Nephron (organoid): Measurements from ENCODE around the gene NFKBIB.
A peak's percentile ranks its signal among the peaks of the same experiment; 100 is the strongest.
"Not testable (repeated sequence)": the region's sequence is repeated elsewhere in the genome, so short reads cannot be mapped to it uniquely, and the experiment has no call there.

ENCODE experiments used
- H3K27ac Mint-ChIP-seq, 3 experiments: 2 replicates each; pipeline ENCODE4 v1.8.0; 2020; ENCODE audit warnings: mixed read lengths in 3 of 3, mild to moderate bottlenecking in 2 of 3, moderate library complexity in 1 of 3
- H3K27me3 Mint-ChIP-seq: 2 replicates; pipeline ENCODE4 v1.8.0; 2021; ENCODE audit warnings: low read depth, mild to moderate bottlenecking, moderate library complexity, mixed read lengths
- H3K36me3 Mint-ChIP-seq: 2 replicates; pipeline ENCODE4 v1.8.0; 2020; ENCODE audit warnings: low read depth, mixed read lengths
- H3K4me1 Mint-ChIP-seq: 2 replicates; pipeline ENCODE4 v1.8.0; 2020; ENCODE audit warnings: mixed read lengths
- H3K4me3 Mint-ChIP-seq, 3 experiments: 2 replicates each; pipeline ENCODE4 v1.8.0; 2020; ENCODE audit warnings: mild to moderate bottlenecking in 3 of 3, mixed read lengths in 3 of 3, moderate library complexity in 2 of 3
- H3K9me3 Mint-ChIP-seq: 2 replicates; pipeline ENCODE4 v1.8.0; 2020; ENCODE audit warnings: mixed read lengths
- CTCF ChIP-seq, 3 experiments: fragments of 200-600 bp; sonication (generic); IDR thresholded peaks; one replicate each; pipeline ENCODE4 v1.5.0; 2021; ENCODE audit warnings: antibody characterized with exemption in 3 of 3; ENCODE audit not compliant: unreplicated experiment in 3 of 3

The NFKBIB gene

GRCh38 chr19:38933544-38933943 is 33.8 kb downstream of the NFKBIB start:
- H3K4me1 Mint-ChIP-seq = peaks cover 15% of the 10 kb centered on the region
- H3K9me3 Mint-ChIP-seq = peaks cover 9% of the 10 kb centered on the region
- H3K27me3 Mint-ChIP-seq = no peaks in the 10 kb centered on the region
- peak overlapping the region in 1 of 3 experiments; percentile 24 for H3K4me3 Mint-ChIP-seq
- H3K27ac Mint-ChIP-seq = no peak overlapping the region
- peaks cover 45% of the 10 kb centered on the region for H3K36me3 Mint-ChIP-seq
- TF ChIP-seq CTCF (IDR thresholded peaks at IDR 0.05; ENCODE audit: unreplicated experiment in 3 of 3) = no peak

- H3K36me3 Mint-ChIP-seq = peaks cover 40% of the 10 kb centered on the region
- peaks cover 4% of the 10 kb centered on the region for H3K9me3 Mint-ChIP-seq
- no peak for TF ChIP-seq CTCF (IDR thresholded peaks at IDR 0.05; ENCODE audit: unreplicated experiment in 3 of 3)
- H3K27ac Mint-ChIP-seq = peak overlapping the region; percentile 10 to 62 (median 18)
- H3K4me1 Mint-ChIP-seq = peaks cover 10% of the 10 kb centered on the region
- H3K4me3 Mint-ChIP-seq = no peak overlapping the region
- H3K27me3 Mint-ChIP-seq = no peaks in the 10 kb centered on the region
Measured at GRCh38 chr19:38939957-38940356, 40.2 kb downstream of the NFKBIB start.

- not testable (repeated sequence) for H3K4me1 Mint-ChIP-seq, H3K9me3 Mint-ChIP-seq, H3K4me3 Mint-ChIP-seq, H3K27me3 Mint-ChIP-seq
- peak overlapping the region in 1 of 3 experiments; percentile 10 for H3K27ac Mint-ChIP-seq
- peaks cover 27% of the 10 kb centered on the region for H3K36me3 Mint-ChIP-seq
Measured at GRCh38 chr19:38941466-38941865, 41.7 kb downstream of the NFKBIB start.

- Mint-ChIP-seq H3K9me3 (no peaks in the 10 kb centered on the region), H3K27me3 (no peaks in the 10 kb centered on the region), H3K4me1 (peaks cover 10% of the 10 kb centered on the region), H3K4me3 (no peak overlapping the region), H3K27ac (no peak overlapping the region), H3K36me3 (peaks cover 27% of the 10 kb centered on the region)
- no peak for TF ChIP-seq CTCF (IDR thresholded peaks at IDR 0.05; ENCODE audit: unreplicated experiment in 3 of 3)
Measured at GRCh38 chr19:38941979-38942378, 42.2 kb downstream of the NFKBIB start.

DNA sequence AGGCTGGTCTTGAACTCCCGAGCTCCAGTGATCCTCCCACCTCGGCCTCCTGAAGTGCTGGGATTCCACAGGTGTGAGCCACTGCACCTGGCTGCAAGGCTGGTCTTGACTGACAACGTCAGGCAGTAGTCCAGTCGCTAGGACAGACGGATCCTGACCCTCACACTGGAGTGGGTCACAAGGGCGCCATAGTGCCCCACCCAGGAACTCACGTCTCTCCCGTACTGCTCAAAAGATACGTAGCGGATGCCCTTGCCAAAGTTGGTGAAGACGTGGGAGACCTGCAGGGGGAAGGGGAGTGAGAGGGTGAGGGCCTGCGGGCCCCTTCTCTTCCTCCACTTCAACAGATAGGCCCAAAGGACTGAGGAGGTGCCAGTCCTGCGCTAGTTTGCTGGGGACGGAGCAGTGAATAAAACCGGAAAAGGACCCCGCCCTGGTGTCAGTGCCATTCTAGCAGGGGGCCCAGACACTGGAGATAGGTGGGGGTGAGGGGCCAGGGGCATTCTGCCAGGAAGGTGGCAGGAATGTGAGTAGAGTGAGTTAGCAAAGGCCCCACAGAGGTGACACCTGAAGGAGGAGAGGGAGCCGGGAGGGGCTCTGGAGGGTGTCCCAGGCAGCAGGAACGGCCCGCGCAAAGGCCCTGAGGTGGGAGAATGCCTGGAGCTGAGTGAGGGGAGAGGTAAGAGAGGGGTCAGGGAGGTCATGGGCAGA is 42.9 kb downstream of the NFKBIB start:
- no peaks in the 10 kb centered on the region for H3K9me3 Mint-ChIP-seq
- H3K4me1 Mint-ChIP-seq = peaks cover 10% of the 10 kb centered on the region
- H3K36me3 Mint-ChIP-seq = peaks cover 33% of the 10 kb centered on the region
- H3K27ac Mint-ChIP-seq = no peak overlapping the region
- no peak for TF ChIP-seq CTCF (IDR thresholded peaks at IDR 0.05; ENCODE audit: unreplicated experiment in 3 of 3)
- H3K27me3 Mint-ChIP-seq = no peaks in the 10 kb centered on the region
- no peak overlapping the region for H3K4me3 Mint-ChIP-seq

- H3K36me3 Mint-ChIP-seq = peaks cover 49% of the 10 kb centered on the region
- no peak overlapping the region for H3K27ac Mint-ChIP-seq
- no peak overlapping the region for H3K4me3 Mint-ChIP-seq
- no peaks in the 10 kb centered on the region for H3K9me3 Mint-ChIP-seq
- no peak for TF ChIP-seq CTCF (IDR thresholded peaks at IDR 0.05; ENCODE audit: unreplicated experiment in 3 of 3)
- H3K4me1 Mint-ChIP-seq = peaks cover 9% of the 10 kb centered on the region
- H3K27me3 Mint-ChIP-seq = no peaks in the 10 kb centered on the region
Measured at GRCh38 chr19:38944981-38945506, 45.3 kb downstream of the NFKBIB start.
